ENCODE measurements around the gene TP53I3.
"Not testable (repeated sequence)": the region's sequence is repeated elsewhere in the genome, so short reads cannot be mapped to it uniquely, and the experiment has no call there.

TP53I3 gene

DNA sequence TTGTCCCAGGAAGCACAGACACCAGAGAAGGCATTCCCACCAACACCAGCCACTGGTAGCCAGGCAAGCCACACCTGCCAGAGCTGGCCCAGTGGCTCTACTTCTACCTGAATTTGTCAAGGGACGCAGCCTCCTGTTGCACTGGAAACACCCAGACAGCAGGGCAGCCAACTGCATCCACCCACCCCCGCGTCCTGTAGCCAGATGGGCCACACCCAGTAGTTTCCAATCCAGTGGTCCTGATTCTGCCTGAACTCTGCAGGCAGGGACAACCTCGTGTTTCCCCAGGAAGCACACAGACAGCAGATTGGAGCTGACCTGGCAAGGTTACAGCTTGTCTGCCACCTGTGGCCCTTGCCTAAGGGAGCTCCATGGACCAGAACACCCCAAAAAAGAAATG is 20.3 kb upstream of the TP53I3 start:
- Histone ChIP-seq H3K27ac (no peak overlapping the region), H3K4me3 (no peak overlapping the region), H3K36me3 (ENCODE audit: insufficient read depth, low read length) (no peaks in the 10 kb centered on the region), H3K9ac (ENCODE audit: insufficient read length) (no peak overlapping the region), H3K9me3 (ENCODE audit: low read depth, low read length) (no peaks in the 10 kb centered on the region)
- no peak for DNase-seq (ENCODE audit: low read depth, low spot score)
- TF ChIP-seq FOXP2 (optimal IDR thresholded peaks at IDR 0.05; ENCODE audit: control extremely low read depth, extremely low read length, insufficient read depth), result no peak
- no peak for TF ChIP-seq POLR2AphosphoS5 (IDR thresholded peaks at IDR 0.05; ENCODE audit: borderline replicate concordance, low read depth, low read length)
- TF ChIP-seq EZH2 (IDR thresholded peaks at IDR 0.05), result no peak

DNA sequence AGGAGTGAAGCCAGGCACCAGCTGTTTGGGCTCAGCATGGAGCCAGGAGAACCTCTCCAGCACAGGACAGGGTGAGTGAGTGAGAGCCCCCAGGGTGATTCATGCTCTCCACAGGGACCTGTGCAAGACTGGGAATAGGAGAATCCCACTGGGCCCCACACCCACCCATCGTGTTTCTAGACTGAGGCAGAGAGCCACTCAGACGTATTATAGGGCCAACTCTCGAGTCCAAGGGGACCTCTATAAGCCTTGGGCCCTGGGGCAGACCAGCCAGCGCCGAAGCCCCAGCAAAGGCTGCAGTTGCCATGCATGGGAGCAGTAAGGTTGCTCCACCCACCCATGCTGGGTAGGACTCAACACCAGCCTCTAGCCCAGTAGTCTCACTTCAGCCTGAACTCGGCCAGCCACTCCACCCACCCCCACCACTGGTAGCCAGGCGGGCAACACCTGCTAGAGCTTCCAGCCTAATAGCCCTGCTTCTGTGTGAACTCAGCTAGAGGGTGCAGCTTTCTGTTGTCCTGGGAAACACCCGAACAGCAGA is 19.5 kb upstream of the TP53I3 start:
- Histone ChIP-seq H3K9ac (ENCODE audit: insufficient read length) (no peak overlapping the region), H3K9me3 (ENCODE audit: low read depth, low read length) (no peaks in the 10 kb centered on the region), H3K36me3 (ENCODE audit: insufficient read depth, low read length) (no peaks in the 10 kb centered on the region), H3K27ac (no peak overlapping the region), H3K4me3 (no peak overlapping the region)
- no peak for DNase-seq (ENCODE audit: low read depth, low spot score)
- TF ChIP-seq POLR2AphosphoS5 (IDR thresholded peaks at IDR 0.05; ENCODE audit: borderline replicate concordance, low read depth, low read length) (no peak), FOXP2 (optimal IDR thresholded peaks at IDR 0.05; ENCODE audit: control extremely low read depth, extremely low read length, insufficient read depth) (no peak), EZH2 (IDR thresholded peaks at IDR 0.05) (no peak)

DNA sequence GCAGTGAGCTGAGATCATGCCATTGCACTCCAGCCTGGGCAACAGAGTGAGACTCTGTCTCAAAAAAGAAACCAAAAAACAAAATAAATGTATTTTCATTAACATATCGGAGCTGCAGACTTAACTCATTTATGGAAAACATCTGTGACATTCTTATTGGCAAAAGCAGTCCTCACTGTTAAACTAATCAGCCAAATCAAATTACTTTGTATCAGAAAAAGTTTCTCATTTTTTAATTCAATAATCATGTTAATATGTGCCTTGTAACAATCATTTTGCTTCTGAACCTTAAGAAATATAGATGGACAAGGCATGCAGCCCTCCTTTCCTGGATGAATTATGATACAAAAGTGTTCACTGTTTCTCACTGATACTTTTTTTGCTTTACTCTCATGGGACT is 18.0 kb upstream of the TP53I3 start:
- Histone ChIP-seq H3K4me3 (no peak overlapping the region), H3K27ac (no peak overlapping the region), H3K9ac (ENCODE audit: insufficient read length) (no peak overlapping the region), H3K9me3 (ENCODE audit: low read depth, low read length) (no peaks in the 10 kb centered on the region), H3K36me3 (ENCODE audit: insufficient read depth, low read length) (no peaks in the 10 kb centered on the region)
- no peak for DNase-seq (ENCODE audit: low read depth, low spot score)
- TF ChIP-seq POLR2AphosphoS5 (IDR thresholded peaks at IDR 0.05; ENCODE audit: borderline replicate concordance, low read depth, low read length), result no peak
- TF ChIP-seq FOXP2 (optimal IDR thresholded peaks at IDR 0.05; ENCODE audit: control extremely low read depth, extremely low read length, insufficient read depth), result no peak
- TF ChIP-seq EZH2 (IDR thresholded peaks at IDR 0.05), result no peak

DNA sequence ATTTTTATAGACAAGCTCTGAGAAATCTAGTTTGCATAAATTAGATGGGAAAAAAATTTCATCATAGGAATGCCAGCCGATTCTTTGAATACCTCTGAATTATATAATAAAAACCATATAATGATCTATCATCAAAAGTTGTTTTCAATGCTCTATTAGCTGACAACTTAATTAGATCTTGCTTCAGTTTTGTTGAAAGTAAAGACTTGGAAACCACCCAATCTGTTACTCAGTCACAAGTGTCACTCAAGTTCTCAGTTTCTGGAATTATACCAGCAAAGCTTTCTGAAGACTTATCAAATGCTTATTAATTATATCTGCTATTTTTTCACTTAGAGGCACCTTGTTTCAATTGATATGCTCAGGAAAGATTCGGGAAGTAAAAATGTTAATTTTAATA is 17.4 kb upstream of the TP53I3 start:
- no peak overlapping the region for H3K9ac ChIP-seq (ENCODE audit: insufficient read length)
- H3K36me3 ChIP-seq (ENCODE audit: insufficient read depth, low read length), result no peaks in the 10 kb centered on the region
- TF ChIP-seq EZH2 (IDR thresholded peaks at IDR 0.05), result no peak
- H3K4me3 ChIP-seq, result no peak overlapping the region
- no peak for DNase-seq (ENCODE audit: low read depth, low spot score)
- H3K9me3 ChIP-seq (ENCODE audit: low read depth, low read length), result no peaks in the 10 kb centered on the region
- H3K27ac ChIP-seq, result no peak overlapping the region

DNA sequence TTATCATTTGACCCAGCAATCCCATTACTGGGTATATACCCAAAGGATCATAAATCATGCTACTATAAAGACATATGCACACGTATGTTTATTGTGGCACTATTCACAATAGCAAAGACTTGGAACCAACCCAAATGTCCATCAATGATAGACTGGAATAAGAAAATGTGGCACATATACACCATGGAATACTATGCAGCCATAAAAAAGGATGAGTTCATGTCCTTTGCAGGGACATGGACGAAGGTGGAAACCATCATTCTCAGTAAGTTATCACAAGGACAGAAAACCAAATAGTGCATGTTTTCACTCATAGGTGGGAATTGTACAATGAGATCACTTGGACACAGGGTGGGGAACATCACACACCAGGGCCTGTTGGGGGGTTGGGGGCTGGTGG is 16.1 kb upstream of the TP53I3 start:
- H3K9me3 ChIP-seq (ENCODE audit: low read depth, low read length); H3K4me3 ChIP-seq: not testable (repeated sequence)

DNA sequence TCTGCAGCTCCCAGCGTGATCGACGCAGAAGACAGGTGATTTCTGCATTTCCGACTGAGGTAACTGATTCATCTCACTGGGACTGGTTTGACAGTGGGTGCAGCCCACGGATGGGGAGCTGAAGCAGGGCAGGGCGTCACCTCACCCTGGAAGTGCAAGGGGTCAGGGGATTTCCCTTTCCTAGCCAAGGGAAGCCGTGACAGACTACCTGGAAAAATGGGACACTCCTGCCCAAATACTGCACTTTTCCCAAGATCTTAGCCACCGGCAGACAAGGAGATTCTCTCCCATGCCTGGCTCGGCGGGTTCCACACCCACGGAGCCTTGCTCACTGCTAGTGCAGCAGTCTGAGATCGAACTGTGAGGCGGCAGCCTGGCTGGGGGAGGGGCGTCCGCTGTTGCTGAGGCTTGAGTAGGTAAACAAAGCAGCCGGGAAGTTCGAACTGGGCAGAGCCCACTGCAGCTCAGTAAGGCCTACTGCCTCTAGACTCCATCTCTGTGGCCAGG is 10.6 kb upstream of the TP53I3 start:
- not testable (repeated sequence) for H3K36me3 ChIP-seq (ENCODE audit: insufficient read depth, low read length); H3K9me3 ChIP-seq (ENCODE audit: low read depth, low read length); H3K4me3 ChIP-seq; H3K27ac ChIP-seq; H3K9ac ChIP-seq (ENCODE audit: insufficient read length); DNase-seq (ENCODE audit: low read depth, low spot score)

More for the DNA sequence above, 16.1 kb upstream of the TP53I3 start:
- H3K9ac ChIP-seq (ENCODE audit: insufficient read length); H3K36me3 ChIP-seq (ENCODE audit: insufficient read depth, low read length); H3K27ac ChIP-seq; DNase-seq (ENCODE audit: low read depth, low spot score): not testable (repeated sequence)

DNA sequence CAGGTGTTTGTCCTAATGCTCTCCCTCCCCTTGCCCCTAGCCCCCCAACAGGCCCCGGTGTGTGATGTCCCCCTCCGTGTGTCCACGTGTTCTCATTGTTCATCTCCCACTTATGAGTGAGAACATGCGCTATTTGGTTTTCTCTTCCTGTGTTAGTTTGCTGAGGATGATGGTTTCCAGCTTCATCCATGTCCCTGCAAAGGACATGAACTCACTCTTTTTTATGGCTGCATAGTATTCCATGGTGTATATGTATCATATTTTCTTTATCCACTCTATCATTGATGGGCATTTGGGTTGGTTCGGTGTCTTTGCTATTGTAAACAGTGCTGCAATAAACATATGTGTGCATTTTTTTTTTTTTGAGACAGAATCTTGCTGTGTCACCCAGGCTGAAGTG is 8.6 kb upstream of the TP53I3 start:
- H3K4me3 ChIP-seq; H3K36me3 ChIP-seq (ENCODE audit: insufficient read depth, low read length); H3K27ac ChIP-seq; DNase-seq (ENCODE audit: low read depth, low spot score); H3K9me3 ChIP-seq (ENCODE audit: low read depth, low read length); H3K9ac ChIP-seq (ENCODE audit: insufficient read length): not testable (repeated sequence)

DNA sequence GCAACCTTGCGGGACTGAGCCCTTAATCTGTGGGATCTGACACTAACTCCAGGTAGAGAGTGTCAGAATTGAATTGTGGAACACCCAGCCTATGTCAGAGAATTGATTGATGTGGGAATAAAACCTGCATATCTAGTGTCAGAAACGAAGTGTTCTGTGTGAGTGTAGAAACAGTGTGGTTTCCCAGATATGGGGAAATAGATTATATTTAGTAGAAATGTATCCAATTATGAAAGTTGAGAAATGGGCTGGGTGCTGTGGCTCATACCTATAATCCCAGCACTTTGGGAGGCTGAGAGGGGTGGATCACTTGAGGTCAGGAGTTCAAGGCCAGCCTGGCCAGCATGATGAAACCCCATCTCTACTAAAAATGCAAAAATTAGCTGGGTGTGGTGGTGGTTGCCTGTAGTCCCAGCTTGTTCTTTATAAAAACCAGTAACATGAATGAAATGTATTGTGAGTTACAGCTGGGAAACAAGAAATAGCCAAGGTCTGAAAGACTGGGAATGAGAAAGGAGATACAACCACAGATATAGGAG is 4.3 kb upstream of the TP53I3 start:
- no peaks in the 10 kb centered on the region for H3K9me3 ChIP-seq (ENCODE audit: low read depth, low read length)
- TF ChIP-seq FOXP2 (optimal IDR thresholded peaks at IDR 0.05; ENCODE audit: control extremely low read depth, extremely low read length, insufficient read depth) (no peak), POLR2AphosphoS5 (IDR thresholded peaks at IDR 0.05; ENCODE audit: borderline replicate concordance, low read depth, low read length) (no peak), EZH2 (IDR thresholded peaks at IDR 0.05) (no peak)
- no peak for DNase-seq (ENCODE audit: low read depth, low spot score)

DNA sequence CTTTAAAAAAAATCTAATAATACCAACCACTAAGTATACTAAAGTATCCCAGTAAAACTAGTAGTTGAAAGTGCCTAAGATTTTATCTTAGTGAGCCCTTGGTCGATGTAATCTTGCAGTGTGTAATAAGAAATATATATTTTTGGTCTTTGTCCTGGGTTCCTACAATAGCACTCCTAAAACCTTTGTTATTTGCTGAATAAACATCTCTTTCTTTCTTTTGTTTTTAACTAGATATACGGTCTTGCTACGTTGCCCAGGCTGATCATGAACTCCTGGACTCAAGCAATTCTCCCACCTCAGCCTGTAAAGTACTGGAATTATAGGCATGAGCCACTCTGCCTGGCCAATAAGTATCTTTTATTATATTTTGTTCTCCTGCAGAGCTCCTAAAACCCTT is 2.4 kb upstream of the TP53I3 start:
- Histone ChIP-seq H3K36me3 (ENCODE audit: insufficient read depth, low read length) (no peaks in the 10 kb centered on the region), H3K9me3 (ENCODE audit: low read depth, low read length) (no peaks in the 10 kb centered on the region), H3K27ac (no peak overlapping the region), H3K9ac (ENCODE audit: insufficient read length) (no peak overlapping the region), H3K4me3 (no peak overlapping the region)
- no peak for DNase-seq (ENCODE audit: low read depth, low spot score)
- TF ChIP-seq FOXP2 (optimal IDR thresholded peaks at IDR 0.05; ENCODE audit: control extremely low read depth, extremely low read length, insufficient read depth), result no peak
- no peak for TF ChIP-seq EZH2 (IDR thresholded peaks at IDR 0.05)
- TF ChIP-seq POLR2AphosphoS5 (IDR thresholded peaks at IDR 0.05; ENCODE audit: borderline replicate concordance, low read depth, low read length), result no peak

More for the DNA sequence above, 4.3 kb upstream of the TP53I3 start:
- H3K4me3 ChIP-seq, result no peak overlapping the region
- H3K27ac ChIP-seq, result no peak overlapping the region
- no peak overlapping the region for H3K9ac ChIP-seq (ENCODE audit: insufficient read length)
- no peaks in the 10 kb centered on the region for H3K36me3 ChIP-seq (ENCODE audit: insufficient read depth, low read length)

Data from SK-N-MC (cell line).